ENCODE data around the gene SYNE2. TPM values are rescaled to one million over a fixed set of nuclear protein-coding genes. Genes with fewer than 3 reads are reported as not detected.

SYNE2 gene
- total RNA-seq, 2 donors from 2014 or later, result 147 to 153 TPM

DNA sequence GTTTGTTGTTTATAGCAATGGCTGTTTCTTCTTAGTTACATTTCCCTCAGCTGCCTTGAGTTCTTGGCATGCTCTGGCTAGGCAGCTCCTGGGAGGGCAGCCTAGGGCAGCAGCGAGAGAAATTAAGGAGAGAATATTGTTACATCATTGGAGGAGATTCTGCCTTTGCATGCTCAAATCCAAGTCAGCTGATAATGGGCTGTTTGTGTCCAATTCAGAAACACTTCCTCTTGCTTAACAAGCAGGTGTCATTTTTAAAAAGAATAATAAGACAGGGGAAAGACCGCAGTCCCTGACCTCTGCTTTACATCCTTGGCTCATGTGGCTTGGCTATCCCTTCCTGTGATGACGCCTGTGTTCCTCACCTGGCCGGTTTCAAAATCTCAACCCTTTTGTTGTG lies 364.5 kb downstream of the SYNE2 start:
- Histone ChIP-seq H3K9me3 (no peaks in the 10 kb centered on the region), H3K9ac (ENCODE audit: low read depth in 2 of 2, low read length in 2 of 2) (no peak overlapping the region), H3K4me3 (no peak overlapping the region), H3K4me1 (no peaks in the 10 kb centered on the region), H3K27me3 (no peaks in the 10 kb centered on the region), H3K36me3 (peaks cover 32% of the 10 kb centered on the region), H3K27ac (no peak overlapping the region)
- intact Hi-C loops (cut with DNase I), result no loop called here
- TF ChIP-seq, protein P1, sequence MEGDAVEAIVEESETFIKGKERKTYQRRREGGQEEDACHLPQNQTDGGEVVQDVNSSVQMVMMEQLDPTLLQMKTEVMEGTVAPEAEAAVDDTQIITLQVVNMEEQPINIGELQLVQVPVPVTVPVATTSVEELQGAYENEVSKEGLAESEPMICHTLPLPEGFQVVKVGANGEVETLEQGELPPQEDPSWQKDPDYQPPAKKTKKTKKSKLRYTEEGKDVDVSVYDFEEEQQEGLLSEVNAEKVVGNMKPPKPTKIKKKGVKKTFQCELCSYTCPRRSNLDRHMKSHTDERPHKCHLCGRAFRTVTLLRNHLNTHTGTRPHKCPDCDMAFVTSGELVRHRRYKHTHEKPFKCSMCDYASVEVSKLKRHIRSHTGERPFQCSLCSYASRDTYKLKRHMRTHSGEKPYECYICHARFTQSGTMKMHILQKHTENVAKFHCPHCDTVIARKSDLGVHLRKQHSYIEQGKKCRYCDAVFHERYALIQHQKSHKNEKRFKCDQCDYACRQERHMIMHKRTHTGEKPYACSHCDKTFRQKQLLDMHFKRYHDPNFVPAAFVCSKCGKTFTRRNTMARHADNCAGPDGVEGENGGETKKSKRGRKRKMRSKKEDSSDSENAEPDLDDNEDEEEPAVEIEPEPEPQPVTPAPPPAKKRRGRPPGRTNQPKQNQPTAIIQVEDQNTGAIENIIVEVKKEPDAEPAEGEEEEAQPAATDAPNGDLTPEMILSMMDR (IDR thresholded peaks at IDR 0.05), result no peak
- no peak for DNase-seq

DNA sequence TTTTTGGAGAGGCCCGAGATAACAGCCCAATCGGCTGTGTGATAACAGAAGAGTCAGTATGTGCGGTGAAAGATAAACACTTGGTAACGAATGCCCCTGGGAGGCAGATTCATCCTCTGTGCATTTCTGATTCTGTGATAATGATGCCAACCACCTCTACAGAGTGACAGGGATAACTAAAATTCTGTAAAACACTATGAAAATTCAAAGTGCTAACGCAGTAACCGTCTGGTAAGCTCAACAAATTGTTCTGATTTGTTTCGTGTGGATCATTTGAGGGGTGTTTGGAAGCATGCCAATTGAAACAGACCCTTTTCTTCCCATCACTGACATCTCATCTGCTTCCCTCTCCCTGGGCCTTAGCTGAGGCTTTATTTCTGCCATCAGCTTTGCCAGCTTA lies 365.0 kb downstream of the SYNE2 start:
- DNase-seq, result no peak
- no peak overlapping the region for H3K27ac ChIP-seq
- no peaks in the 10 kb centered on the region for H3K4me1 ChIP-seq
- no peaks in the 10 kb centered on the region for H3K27me3 ChIP-seq
- no peak overlapping the region for H3K4me3 ChIP-seq
- H3K9me3 ChIP-seq, result no peaks in the 10 kb centered on the region
- H3K36me3 ChIP-seq, result peaks cover 32% of the 10 kb centered on the region
- intact Hi-C loops (cut with DNase I), result no loop called here
- TF ChIP-seq, protein P1 (IDR thresholded peaks at IDR 0.05), result no peak
- H3K9ac ChIP-seq (ENCODE audit: low read depth in 2 of 2, low read length in 2 of 2), result no peak overlapping the region

DNA sequence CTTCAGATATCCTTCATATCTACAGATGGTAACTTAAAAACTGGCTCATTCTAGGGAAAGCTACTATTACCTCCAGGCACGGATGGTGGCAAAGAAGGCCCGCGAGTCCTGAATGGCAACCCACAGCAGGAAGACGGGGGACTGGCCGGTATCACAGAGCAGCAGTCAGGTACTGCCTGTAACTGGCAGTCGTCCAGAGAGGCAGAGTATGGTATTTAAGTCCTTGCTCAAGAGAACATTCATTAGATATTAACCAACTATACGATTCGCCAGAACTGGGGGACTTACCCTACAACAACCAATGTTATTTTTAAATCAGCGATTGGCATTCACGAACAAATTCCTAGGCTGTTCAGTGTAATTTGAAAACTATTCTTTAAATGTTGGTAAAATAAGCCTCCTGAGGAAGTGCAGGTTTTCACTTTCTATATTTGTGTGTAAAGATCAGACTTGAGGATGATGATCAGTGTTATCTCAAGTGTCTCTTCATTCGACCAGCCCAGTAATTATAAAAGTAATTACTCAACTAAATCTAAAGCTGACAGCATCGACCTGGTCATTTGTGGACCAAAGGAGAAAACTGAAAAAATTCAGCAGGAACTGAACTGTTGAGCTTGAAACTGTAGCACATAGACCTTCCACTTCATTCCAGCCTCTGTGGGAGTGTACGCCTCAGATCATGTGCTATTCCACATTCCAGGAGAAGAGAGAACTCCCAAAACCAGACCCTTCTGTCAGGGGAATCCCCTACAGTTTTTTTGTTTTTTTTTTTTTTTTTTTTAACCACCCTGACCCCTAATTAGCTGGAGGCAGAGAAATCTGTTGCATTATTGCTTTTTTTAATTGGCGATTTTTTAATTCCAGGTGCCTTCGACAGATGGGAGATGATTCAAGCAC lies 365.8 kb downstream of the SYNE2 start:
- no peaks in the 10 kb centered on the region for H3K27me3 ChIP-seq
- H3K9ac ChIP-seq (ENCODE audit: low read depth in 2 of 2, low read length in 2 of 2), result no peak overlapping the region
- TF ChIP-seq, protein P1 (IDR thresholded peaks at IDR 0.05), result no peak
- H3K4me1 ChIP-seq, result no peaks in the 10 kb centered on the region
- no peak for DNase-seq
- intact Hi-C loops (cut with DNase I), result no loop called here
- H3K27ac ChIP-seq, result no peak overlapping the region
- H3K36me3 ChIP-seq, result peaks cover 36% of the 10 kb centered on the region
- H3K9me3 ChIP-seq, result no peaks in the 10 kb centered on the region
- H3K4me3 ChIP-seq, result no peak overlapping the region

DNA sequence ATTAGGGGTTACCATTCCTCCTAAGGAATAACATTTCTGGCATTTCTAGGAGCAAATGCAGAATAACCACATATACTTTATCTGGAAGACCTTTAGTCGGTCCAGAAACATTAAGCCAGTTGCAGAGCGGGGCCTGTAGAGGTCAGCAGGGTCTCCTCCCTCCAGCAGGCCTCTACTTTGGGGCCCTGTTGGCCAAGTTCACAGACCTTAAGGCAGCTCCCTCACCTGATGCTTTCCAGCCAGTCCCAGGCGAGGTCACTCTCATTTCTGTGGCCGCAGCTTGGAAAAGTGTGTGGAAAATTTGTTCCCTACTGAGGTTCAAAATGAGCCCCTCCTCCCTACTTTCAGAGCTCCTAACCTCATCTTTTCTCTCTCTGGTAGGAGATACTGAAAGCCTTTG lies 367.3 kb downstream of the SYNE2 start:
- DNase-seq, result no peak
- no peak overlapping the region for H3K9ac ChIP-seq (ENCODE audit: low read depth in 2 of 2, low read length in 2 of 2)

DNA sequence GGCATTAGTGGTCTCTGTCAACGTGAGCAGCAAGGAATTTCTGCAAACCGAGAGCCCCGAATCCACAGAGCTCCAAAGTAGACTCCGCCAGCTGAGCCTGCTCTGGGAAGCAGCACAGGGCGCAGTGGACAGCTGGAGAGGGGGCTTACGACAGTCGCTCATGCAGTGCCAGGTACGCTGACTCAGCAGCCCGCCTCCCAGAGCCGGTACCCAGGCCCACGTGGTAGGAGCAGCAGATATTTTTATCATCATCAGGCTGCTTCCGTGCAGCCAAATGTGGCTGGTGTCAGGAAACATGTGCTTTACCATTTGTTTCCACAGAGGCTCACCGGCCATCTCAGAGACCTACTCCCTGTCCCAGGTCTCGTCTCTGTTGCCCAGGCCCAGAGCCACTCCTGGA lies 367.7 kb downstream of the SYNE2 start:
- Histone ChIP-seq H3K36me3 (peaks cover 30% of the 10 kb centered on the region), H3K9me3 (no peaks in the 10 kb centered on the region), H3K9ac (ENCODE audit: low read depth in 2 of 2, low read length in 2 of 2) (no peak overlapping the region), H3K27me3 (no peaks in the 10 kb centered on the region), H3K27ac (no peak overlapping the region), H3K4me1 (no peaks in the 10 kb centered on the region), H3K4me3 (no peak overlapping the region)
- TF ChIP-seq, protein P1 (IDR thresholded peaks at IDR 0.05), result no peak
- intact Hi-C loops (cut with DNase I), result no loop called here
- no peak for DNase-seq

More for the DNA sequence above, 367.3 kb downstream of the SYNE2 start:
- Histone ChIP-seq H3K27ac (no peak overlapping the region), H3K9me3 (no peaks in the 10 kb centered on the region), H3K4me1 (no peaks in the 10 kb centered on the region), H3K36me3 (peaks cover 30% of the 10 kb centered on the region), H3K4me3 (no peak overlapping the region), H3K27me3 (no peaks in the 10 kb centered on the region)
- intact Hi-C loops (cut with DNase I), result no loop called here
- TF ChIP-seq, protein P1 (IDR thresholded peaks at IDR 0.05), result no peak
